NB4 (cell line): ENCODE measurements around the gene TEX2.

Source experiments
- POLR2A ChIP-seq: IDR thresholded peaks from 2 replicates; pipeline ENCODE4 v1.6.1; 2011; ENCODE audit warnings: mild to moderate bottlenecking; ENCODE audit not compliant: insufficient read length; ENCODE audit errors: extremely low read depth
- TF ChIP-seq, protein P1 (sequence below): IDR thresholded peaks from one replicate; pipeline ENCODE4 v1.5.1; 2012; ENCODE audit warnings: low read depth, low read length

DNA sequence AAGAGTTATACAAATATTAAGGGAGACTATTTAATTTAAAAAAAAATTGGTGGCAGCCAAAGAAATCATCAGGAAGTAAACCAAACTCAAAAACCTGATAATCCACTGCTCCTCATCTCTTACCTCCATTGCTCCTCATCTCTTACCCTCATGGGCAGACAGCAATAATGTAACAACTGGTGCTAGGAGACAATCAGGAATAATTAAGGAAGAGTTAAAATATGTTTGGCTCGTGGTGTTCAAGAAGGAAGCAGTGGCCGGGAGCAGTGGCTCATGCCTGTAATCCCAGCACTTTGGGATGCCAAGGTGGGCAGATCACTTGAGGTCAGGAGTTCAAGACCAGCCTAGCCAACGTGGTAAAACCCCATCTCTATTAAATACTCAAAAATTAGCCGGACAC lies 151.2 kb downstream of the TEX2 start:
- no peak for TF ChIP-seq POLR2A
- TF ChIP-seq, protein P1, sequence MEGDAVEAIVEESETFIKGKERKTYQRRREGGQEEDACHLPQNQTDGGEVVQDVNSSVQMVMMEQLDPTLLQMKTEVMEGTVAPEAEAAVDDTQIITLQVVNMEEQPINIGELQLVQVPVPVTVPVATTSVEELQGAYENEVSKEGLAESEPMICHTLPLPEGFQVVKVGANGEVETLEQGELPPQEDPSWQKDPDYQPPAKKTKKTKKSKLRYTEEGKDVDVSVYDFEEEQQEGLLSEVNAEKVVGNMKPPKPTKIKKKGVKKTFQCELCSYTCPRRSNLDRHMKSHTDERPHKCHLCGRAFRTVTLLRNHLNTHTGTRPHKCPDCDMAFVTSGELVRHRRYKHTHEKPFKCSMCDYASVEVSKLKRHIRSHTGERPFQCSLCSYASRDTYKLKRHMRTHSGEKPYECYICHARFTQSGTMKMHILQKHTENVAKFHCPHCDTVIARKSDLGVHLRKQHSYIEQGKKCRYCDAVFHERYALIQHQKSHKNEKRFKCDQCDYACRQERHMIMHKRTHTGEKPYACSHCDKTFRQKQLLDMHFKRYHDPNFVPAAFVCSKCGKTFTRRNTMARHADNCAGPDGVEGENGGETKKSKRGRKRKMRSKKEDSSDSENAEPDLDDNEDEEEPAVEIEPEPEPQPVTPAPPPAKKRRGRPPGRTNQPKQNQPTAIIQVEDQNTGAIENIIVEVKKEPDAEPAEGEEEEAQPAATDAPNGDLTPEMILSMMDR, result no peak
